GM23338 (cell line): ENCODE data around the gene FAM43A. TPM values are rescaled to one million over a fixed set of nuclear protein-coding genes. Genes with fewer than 3 reads are reported as not detected.

ENCODE experiments used
- ATAC-seq: fragments of 200-7000 bp; cut with Tn5 transposase; 3 replicates; pipeline ENCODE4 v1.9.1; 2020
- DNase-seq: peaks from one replicate; pipeline ENCODE4 v3.0.0-alpha.2; 2015; ENCODE audit warnings: low spot score
- H2AFZ ChIP-seq: fragments of 200-600 bp; sonication (generic); 2 replicates; pipeline ENCODE4 v1.8.0; 2016; ENCODE audit warnings: antibody characterized with exemption, mild to moderate bottlenecking, moderate library complexity
- H3F3A ChIP-seq: fragments of 200-600 bp; sonication (generic); replicated peaks from 2 replicates; pipeline ENCODE4 v1.8.0; 2017; ENCODE audit warnings: antibody characterized with exemption, mixed run types, low read depth
- H3K27ac ChIP-seq: fragments of 200-600 bp; sonication (generic); 2 replicates; pipeline ENCODE4 v1.6.1; 2016; ENCODE audit warnings: low read depth
- H3K27me3 ChIP-seq: fragments of 200-600 bp; sonication (generic); 2 replicates; pipeline ENCODE4 v1.8.0; 2016; ENCODE audit warnings: mild to moderate bottlenecking, mixed run types, moderate library complexity; ENCODE audit not compliant: insufficient read depth
- H3K36me3 ChIP-seq: fragments of 200-600 bp; sonication (generic); 2 replicates; pipeline ENCODE4 v1.8.0; 2016; ENCODE audit warnings: mild to moderate bottlenecking; ENCODE audit not compliant: insufficient read depth
- H3K4me1 ChIP-seq: fragments of 200-600 bp; sonication (generic); 2 replicates; pipeline ENCODE4 v1.8.0; 2016; ENCODE audit warnings: mild to moderate bottlenecking, moderate library complexity; ENCODE audit not compliant: insufficient read depth
- H3K4me2 ChIP-seq: fragments of 200-600 bp; sonication (generic); 2 replicates; pipeline ENCODE4 v1.7.1; 2017; ENCODE audit warnings: mixed run types
- H3K4me3 ChIP-seq: fragments of 200-600 bp; sonication (generic); 2 replicates; pipeline ENCODE4 v1.6.1; 2016; ENCODE audit warnings: mixed run types
- H3K79me2 ChIP-seq: fragments of 200-600 bp; sonication (generic); replicated peaks from 2 replicates; pipeline ENCODE4 v1.8.0; 2017; ENCODE audit warnings: mild to moderate bottlenecking; ENCODE audit not compliant: insufficient read depth
- H3K9me2 ChIP-seq: fragments of 200-600 bp; sonication (generic); 2 replicates; pipeline ENCODE4 v1.8.0; 2017; ENCODE audit not compliant: insufficient read depth
- H4K20me1 ChIP-seq: fragments of 200-600 bp; sonication (generic); replicated peaks from 2 replicates; pipeline ENCODE4 v1.8.0; 2017; ENCODE audit warnings: mild to moderate bottlenecking; ENCODE audit not compliant: insufficient read depth
- H3K27ac Mint-ChIP-seq: 2 replicates; pipeline ENCODE4 v1.8.0; 2020; ENCODE audit warnings: inconsistent platforms, mild to moderate bottlenecking, moderate library complexity, mixed read lengths
- H3K27me3 Mint-ChIP-seq: 3 replicates; pipeline ENCODE4 v1.8.0; 2022; ENCODE audit warnings: low read depth, mild to moderate bottlenecking, moderate library complexity, mixed read lengths, inconsistent platforms; ENCODE audit not compliant: insufficient read depth, poor library complexity
- H3K36me3 Mint-ChIP-seq: 3 replicates; pipeline ENCODE4 v1.8.0; 2021; ENCODE audit warnings: low read depth, mild to moderate bottlenecking, inconsistent platforms, moderate library complexity, mixed read lengths
- H3K4me1 Mint-ChIP-seq: 3 replicates; pipeline ENCODE4 v1.8.0; 2020; ENCODE audit warnings: mild to moderate bottlenecking, inconsistent platforms, mixed read lengths
- H3K4me3 Mint-ChIP-seq: 3 replicates; pipeline ENCODE4 v1.8.0; 2021; ENCODE audit warnings: moderate library complexity, mild to moderate bottlenecking, inconsistent platforms, mixed read lengths
- H3K9me3 Mint-ChIP-seq: 3 replicates; pipeline ENCODE4 v1.8.0; 2020; ENCODE audit warnings: moderate library complexity, mild to moderate bottlenecking, inconsistent platforms, mixed read lengths
- CREB1 ChIP-seq: fragments of 250-450 bp; sonication (Bioruptor Pico); IDR thresholded peaks from 2 replicates; pipeline ENCODE4 v1.5.0; 2020; ENCODE audit warnings: low read depth, mild to moderate bottlenecking, moderate library complexity
- ETS1 ChIP-seq: IDR thresholded peaks from 2 replicates; pipeline ENCODE4 v1.6.1; 2016; ENCODE audit warnings: antibody characterized with exemption
- EZH2 ChIP-seq: fragments of 200-600 bp; sonication (generic); IDR thresholded peaks from one replicate; pipeline ENCODE4 v1.8.0; 2017; ENCODE audit warnings: antibody characterized with exemption, mild to moderate bottlenecking, low read depth; ENCODE audit not compliant: unreplicated experiment
- EZH2phosphoT487 ChIP-seq: fragments of 200-600 bp; sonication (generic); IDR thresholded peaks from one replicate; pipeline ENCODE4 v1.8.1; 2018; ENCODE audit warnings: antibody characterized with exemption; ENCODE audit not compliant: unreplicated experiment
- JUNB ChIP-seq: IDR thresholded peaks from one replicate; pipeline ENCODE4 v1.6.1; 2016; ENCODE audit warnings: antibody characterized with exemption; ENCODE audit not compliant: unreplicated experiment
- REST ChIP-seq: IDR thresholded peaks from one replicate; pipeline ENCODE4 v1.6.1; 2018; ENCODE audit warnings: antibody characterized with exemption; ENCODE audit not compliant: unreplicated experiment
- STAT1 ChIP-seq: IDR thresholded peaks from one replicate; pipeline ENCODE4 v1.6.1; 2016; ENCODE audit warnings: antibody characterized with exemption; ENCODE audit not compliant: unreplicated experiment
- ZNF114 ChIP-seq: fragments of 250-450 bp; sonication (Bioruptor Pico); IDR thresholded peaks from 2 replicates; pipeline ENCODE4 v1.5.0; 2020; ENCODE audit warnings: mild to moderate bottlenecking, moderate library complexity
- ZNF331 ChIP-seq: fragments of 250-450 bp; sonication (Bioruptor Pico); IDR thresholded peaks from 2 replicates; pipeline ENCODE4 v1.5.0; 2020; ENCODE audit warnings: low read depth, mild to moderate bottlenecking, moderate library complexity
- polyA plus RNA-seq: library from polyadenylated mRNA; unstranded; fragments of >200 nt; fragmentation: Nextera tagmentation; extraction: Ambion mirVana; gene quantifications from 2 replicates; pipeline ENCODE4 v1.2.1, GENCODE V29; 2016
- total RNA-seq: library from RNA; depleted of rRNA; stranded (reverse); fragments of >200 nt; shearing (Covaris generic); gene quantifications from 2 replicates; pipeline ENCODE4 v1.2.3, GENCODE V29; 2014
- TF ChIP-seq, protein P1 (sequence below), 2 experiments: fragments of 200-600 bp in 1 of 2; sonication (generic) in 1 of 2; conservative IDR thresholded peaks; 2 replicates each; pipeline versions ENCODE4 v1.5.1 to v1.6.1; 2016 to 2017; ENCODE audit warnings: antibody characterized with exemption in 2 of 2, low read depth in 2 of 2, mild to moderate bottlenecking in 2 of 2, moderate library complexity in 1 of 2

Gene FAM43A
- total and polyA plus RNA-seq, 2 experiments from 2014 or later = 2.4 to 6.4 TPM

GRCh38 chr3:194705761-194706160, 20.1 kb downstream of the FAM43A start:
- TF ChIP-seq ZNF114 (no peak), CREB1 (no peak), JUNB (no peak), REST (no peak), STAT1 (no peak), ETS1 (no peak), EZH2 (no peak)
- TF ChIP-seq, protein P1, sequence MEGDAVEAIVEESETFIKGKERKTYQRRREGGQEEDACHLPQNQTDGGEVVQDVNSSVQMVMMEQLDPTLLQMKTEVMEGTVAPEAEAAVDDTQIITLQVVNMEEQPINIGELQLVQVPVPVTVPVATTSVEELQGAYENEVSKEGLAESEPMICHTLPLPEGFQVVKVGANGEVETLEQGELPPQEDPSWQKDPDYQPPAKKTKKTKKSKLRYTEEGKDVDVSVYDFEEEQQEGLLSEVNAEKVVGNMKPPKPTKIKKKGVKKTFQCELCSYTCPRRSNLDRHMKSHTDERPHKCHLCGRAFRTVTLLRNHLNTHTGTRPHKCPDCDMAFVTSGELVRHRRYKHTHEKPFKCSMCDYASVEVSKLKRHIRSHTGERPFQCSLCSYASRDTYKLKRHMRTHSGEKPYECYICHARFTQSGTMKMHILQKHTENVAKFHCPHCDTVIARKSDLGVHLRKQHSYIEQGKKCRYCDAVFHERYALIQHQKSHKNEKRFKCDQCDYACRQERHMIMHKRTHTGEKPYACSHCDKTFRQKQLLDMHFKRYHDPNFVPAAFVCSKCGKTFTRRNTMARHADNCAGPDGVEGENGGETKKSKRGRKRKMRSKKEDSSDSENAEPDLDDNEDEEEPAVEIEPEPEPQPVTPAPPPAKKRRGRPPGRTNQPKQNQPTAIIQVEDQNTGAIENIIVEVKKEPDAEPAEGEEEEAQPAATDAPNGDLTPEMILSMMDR (conservative IDR thresholded peaks at IDR 0.05; ENCODE audit: low read depth in 2 of 2) = no peak
- peak; percentile 45; the same call in 2 of the 3 replicates for ATAC-seq
- H3K4me3 Mint-ChIP-seq = no peak overlapping the region

DNA sequence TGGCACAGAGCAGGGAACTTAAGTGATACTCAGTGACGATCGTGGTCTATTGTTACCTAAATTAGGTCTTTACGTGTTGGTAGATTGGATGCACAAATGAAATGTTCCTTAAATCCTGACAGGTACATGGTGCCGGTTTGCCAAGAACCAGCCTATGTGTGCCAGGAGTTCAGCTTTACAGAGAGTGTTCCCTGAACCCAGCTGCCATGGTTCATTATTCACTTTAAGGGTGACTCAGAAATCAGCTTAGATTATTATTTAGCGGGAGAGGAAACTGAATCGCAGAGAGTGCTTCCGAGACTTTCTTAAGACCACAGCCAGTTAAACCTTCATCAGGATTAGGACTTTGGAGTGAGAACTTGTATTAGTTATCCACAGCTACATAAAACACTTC, 21.5 kb downstream of the FAM43A start:
- no peak overlapping the region for H3K4me2 ChIP-seq
- Mint-ChIP-seq H3K27ac (no peak overlapping the region), H3K36me3 (no peaks in the 10 kb centered on the region), H3K27me3 (peaks cover 13% of the 10 kb centered on the region), H3K4me3 (no peak overlapping the region), H3K4me1 (peaks cover 19% of the 10 kb centered on the region), H3K9me3 (no peaks in the 10 kb centered on the region; the same call in 2 of the 3 replicates)
- no peaks in the 10 kb centered on the region for H3K36me3 ChIP-seq
- H3K79me2 ChIP-seq = no peaks in the 10 kb centered on the region
- peaks cover 9% of the 10 kb centered on the region for H3K4me1 ChIP-seq
- no peak for ATAC-seq
- no peak overlapping the region for H3K4me3 ChIP-seq
- no peak overlapping the region for H3K27ac ChIP-seq
- no peaks in the 10 kb centered on the region for H4K20me1 ChIP-seq
- H3K9me2 ChIP-seq = no peaks in the 10 kb centered on the region
- peak overlapping the region; percentile 80; the same call in 1 of the 2 replicates for H2AFZ ChIP-seq
- H3F3A ChIP-seq = no peaks in the 10 kb centered on the region
- DNase-seq = no peak
- H3K27me3 ChIP-seq = no peaks in the 10 kb centered on the region
- TF ChIP-seq, protein P1 (conservative IDR thresholded peaks at IDR 0.05; ENCODE audit: low read depth in 2 of 2) = no peak
- no peak for TF ChIP-seq ZNF114
- TF ChIP-seq ETS1 = no peak
- no peak for TF ChIP-seq JUNB
- TF ChIP-seq EZH2phosphoT487 = no peak
- no peak for TF ChIP-seq ZNF331

More at GRCh38 chr3:194705761-194706160, 20.1 kb downstream of the FAM43A start:
- Histone ChIP-seq H3K27me3 (no peaks in the 10 kb centered on the region), H3K36me3 (no peaks in the 10 kb centered on the region), H3K9me2 (no peaks in the 10 kb centered on the region), H3K4me3 (no peak overlapping the region), H3K27ac (no peak overlapping the region), H3F3A (no peaks in the 10 kb centered on the region), H3K4me2 (no peak overlapping the region), H3K4me1 (peaks cover 9% of the 10 kb centered on the region), H3K79me2 (no peaks in the 10 kb centered on the region), H2AFZ (no peak overlapping the region), H4K20me1 (no peaks in the 10 kb centered on the region)
- Mint-ChIP-seq H3K27ac (peak overlapping the region; percentile 68), H3K36me3 (no peaks in the 10 kb centered on the region), H3K27me3 (peaks cover 13% of the 10 kb centered on the region), H3K9me3 (no peaks in the 10 kb centered on the region; the same call in 2 of the 3 replicates), H3K4me1 (peaks cover 19% of the 10 kb centered on the region)
- peak; percentile 17 for DNase-seq
